IMR-90 (cell line): ENCODE measurements around the gene NPAS1. TPM values are rescaled to one million over a fixed set of nuclear protein-coding genes. Genes with fewer than 3 reads are reported as not detected.

Experiments
- ATAC-seq: fragments of 200-7000 bp; cut with Tn5 transposase; 2 replicates; pipeline ENCODE4 v1.9.1; 2020; ENCODE audit warnings: low read depth, mild to moderate bottlenecking, moderate library complexity
- BruUV-seq: library from RNA; stranded (reverse); fragments of 400-500 nt; replicated peaks from 2 replicates; lab custom pipeline; 2021; lab: Mats Ljungman, UMichigan
- CTCF ChIA-PET: fragments of 300-600 bp; formaldehyde crosslinking; extraction: SDS; loops from one replicate; lab custom pipeline; 2021; ENCODE audit warnings: antibody characterized with exemption; lab: Yijun Ruan, JAX
- POLR2A ChIA-PET: fragments of 300-600 bp; sonication (Branson Sonifier 250); formaldehyde crosslinking; loops from one replicate; lab custom pipeline; 2022; ENCODE audit warnings: antibody characterized with exemption; ENCODE audit not compliant: unreplicated experiment; lab: Charles Lee
- DNase-seq: peaks from one replicate; pipeline ENCODE4 v3.0.0; 2013
- H2AFZ ChIP-seq: replicated peaks from 2 replicates; pipeline ENCODE3; 2013; ENCODE audit warnings: low read length, mild to moderate bottlenecking; ENCODE audit not compliant: poor library complexity
- H2AK5ac ChIP-seq: 2 replicates; pipeline ENCODE4 v1.6.1; 2013; ENCODE audit warnings: low read depth, low read length, inconsistent platforms
- H2AK9ac ChIP-seq: replicated peaks from 2 replicates; pipeline ENCODE3; 2013; ENCODE audit warnings: mild to moderate bottlenecking, low read depth, low read length, moderate library complexity; ENCODE audit not compliant: poor library complexity
- H2BK120ac ChIP-seq: 2 replicates; pipeline ENCODE4 v1.6.1; 2013; ENCODE audit warnings: low read depth, low read length, inconsistent platforms
- H2BK15ac ChIP-seq: 3 replicates; pipeline ENCODE4 v1.6.1; 2013; ENCODE audit warnings: low read depth, low read length, inconsistent platforms
- H2BK20ac ChIP-seq: 2 replicates; pipeline ENCODE4 v1.6.1; 2013; ENCODE audit warnings: low read depth, mild to moderate bottlenecking, inconsistent platforms, low read length, moderate library complexity
- H2BK5ac ChIP-seq: 2 replicates; pipeline ENCODE4 v1.6.1; 2013; ENCODE audit warnings: mild to moderate bottlenecking, low read depth, low read length, inconsistent platforms; ENCODE audit not compliant: poor library complexity, severe bottlenecking
- H3K14ac ChIP-seq: replicated peaks from 2 replicates; pipeline ENCODE4 v1.6.1; 2013; ENCODE audit warnings: low read depth, low read length, inconsistent platforms
- H3K18ac ChIP-seq: 2 replicates; pipeline ENCODE4 v1.6.1; 2013; ENCODE audit warnings: low read depth, low read length, control low read depth
- H3K23ac ChIP-seq: 2 replicates; pipeline ENCODE4 v1.6.1; 2013; ENCODE audit warnings: low read depth, low read length, inconsistent platforms
- H3K27ac ChIP-seq: 2 replicates; pipeline ENCODE4 v1.5.1; 2013; ENCODE audit warnings: mild to moderate bottlenecking, control low read depth, low read length; ENCODE audit not compliant: insufficient read depth
- H3K27me3 ChIP-seq: 2 replicates; pipeline ENCODE4 v1.6.1; 2013; ENCODE audit warnings: low read length; ENCODE audit not compliant: control insufficient read depth, insufficient read depth
- H3K36me3 ChIP-seq: 2 replicates; pipeline ENCODE4 v1.6.1; 2013; ENCODE audit warnings: low read length, mixed read lengths; ENCODE audit not compliant: control insufficient read depth, insufficient read depth
- H3K4ac ChIP-seq: 2 replicates; pipeline ENCODE4 v1.6.1; 2013; ENCODE audit warnings: low read depth, low read length, inconsistent platforms
- H3K4me1 ChIP-seq: 2 replicates; pipeline ENCODE4 v1.6.1; 2013; ENCODE audit warnings: low read length, mixed read lengths; ENCODE audit not compliant: control insufficient read depth, insufficient read depth
- H3K4me2 ChIP-seq: 2 replicates; pipeline ENCODE4 v1.6.1; 2013; ENCODE audit warnings: low read depth, mild to moderate bottlenecking, control low read depth, low read length, moderate library complexity
- H3K4me3 ChIP-seq: 2 replicates; pipeline ENCODE4 v1.5.1; 2013; ENCODE audit warnings: low read depth, mild to moderate bottlenecking, control low read depth, low read length, moderate library complexity; ENCODE audit not compliant: insufficient read depth
- H3K56ac ChIP-seq: 2 replicates; pipeline ENCODE4 v1.6.1; 2013; ENCODE audit warnings: low read length, inconsistent platforms; ENCODE audit not compliant: insufficient read depth; ENCODE audit errors: extremely low read depth
- H3K79me1 ChIP-seq, 2 experiments: 2 replicates each; pipeline ENCODE4 v1.6.1; 2013; ENCODE audit warnings: low read length in 2 of 2, inconsistent platforms in 1 of 2, low read depth in 1 of 2
- H3K9ac ChIP-seq: 2 replicates; pipeline ENCODE4 v1.6.1; 2013; ENCODE audit warnings: low read depth, low read length, control low read depth
- H3K9me1 ChIP-seq: 2 replicates; pipeline ENCODE4 v1.6.1; 2013; ENCODE audit warnings: low read length, inconsistent platforms; ENCODE audit not compliant: insufficient read depth
- H3K9me3 ChIP-seq: 2 replicates; pipeline ENCODE4 v1.6.1; 2013; ENCODE audit warnings: low read length; ENCODE audit not compliant: control insufficient read depth, insufficient read depth
- H4K20me1 ChIP-seq: 2 replicates; pipeline ENCODE4 v1.6.1; 2013; ENCODE audit warnings: low read length, inconsistent platforms; ENCODE audit not compliant: insufficient read depth
- H4K5ac ChIP-seq: 2 replicates; pipeline ENCODE4 v1.6.1; 2013; ENCODE audit warnings: mild to moderate bottlenecking, low read depth, low read length, control low read depth
- H4K8ac ChIP-seq, 2 experiments: 2 replicates each; pipeline ENCODE4 v1.6.1; 2013; ENCODE audit warnings: low read depth in 2 of 2, low read length in 2 of 2, control low read depth in 1 of 2, inconsistent platforms in 1 of 2
- H4K91ac ChIP-seq: 2 replicates; pipeline ENCODE4 v1.6.1; 2013; ENCODE audit warnings: low read depth, low read length, inconsistent platforms; ENCODE audit not compliant: insufficient read depth
- BHLHE40 ChIP-seq: fragments of 150-350 bp; IDR thresholded peaks from 2 replicates; pipeline ENCODE4 v1.6.1; 2016; ENCODE audit warnings: mild to moderate bottlenecking, low read depth, low read length
- CEBPB ChIP-seq: IDR thresholded peaks from 2 replicates; pipeline ENCODE4 v1.6.1; 2012; ENCODE audit warnings: low read depth, low read length, improper control_type of control experiment
- RAD21 ChIP-seq: IDR thresholded peaks from 2 replicates; pipeline ENCODE4 v1.6.1; 2012; ENCODE audit warnings: low read length, improper control_type of control experiment
- SMC3 ChIP-seq: fragments of 150-350 bp; IDR thresholded peaks from 2 replicates; pipeline ENCODE4 v1.6.1; 2016; ENCODE audit warnings: low read depth, mild to moderate bottlenecking, antibody characterized with exemption, low read length, moderate library complexity
- WGBS, 2 experiments: methylation state at CpG; one replicate each; pipeline versions ENCODE4 v1.1.5 to v1.1.7; 2013; ENCODE audit warnings: missing lambda C conversion rate in 2 of 2; ENCODE audit not compliant: insufficient read length in 1 of 2; ENCODE audit errors: extremely low coverage in 2 of 2; 5-methylcytosine and 5-hydroxymethylcytosine counted together
- dilution Hi-C: fragments of 300-500 bp; cut with HindIII; formaldehyde crosslinking; loops from one replicate; pipeline ENCODE4 v1.14.3; 2018; ENCODE audit warnings: low sequenced_read_pairs; ENCODE audit not compliant: unreplicated experiment
- in situ Hi-C: fragments of 300-500 bp; cut with MboI; formaldehyde crosslinking; loops from 3 replicates; pipeline ENCODE4 v1.14.3; 2019; ENCODE audit warnings: low sequenced_read_pairs, inconsistent platforms, mixed read lengths
- intact Hi-C: fragments of 100-400 bp; cut with micrococcal nuclease; formaldehyde crosslinking; loops from 2 replicates; pipeline ENCODE4 v1.10.0; 2022
- polyA plus RNA-seq, 3 experiments: library from polyadenylated mRNA; depleted of rRNA; stranded (reverse); fragments of >200 nt; gene quantifications; 2 replicates each; pipeline ENCODE4 v1.2.3, GENCODE V29; 2012; ENCODE audit warnings: low replicate concordance in 1 of 3
- total RNA-seq: library from RNA; depleted of rRNA; stranded (reverse); fragments of >200 nt; gene quantifications from 2 replicates; pipeline ENCODE4 v1.2.3, GENCODE V29; 2012

The NPAS1 gene
- total and polyA plus RNA-seq, 2 of the 4 experiments (the other 2 are of a cell fraction), result 0.36 to 5.7 TPM

DNA sequence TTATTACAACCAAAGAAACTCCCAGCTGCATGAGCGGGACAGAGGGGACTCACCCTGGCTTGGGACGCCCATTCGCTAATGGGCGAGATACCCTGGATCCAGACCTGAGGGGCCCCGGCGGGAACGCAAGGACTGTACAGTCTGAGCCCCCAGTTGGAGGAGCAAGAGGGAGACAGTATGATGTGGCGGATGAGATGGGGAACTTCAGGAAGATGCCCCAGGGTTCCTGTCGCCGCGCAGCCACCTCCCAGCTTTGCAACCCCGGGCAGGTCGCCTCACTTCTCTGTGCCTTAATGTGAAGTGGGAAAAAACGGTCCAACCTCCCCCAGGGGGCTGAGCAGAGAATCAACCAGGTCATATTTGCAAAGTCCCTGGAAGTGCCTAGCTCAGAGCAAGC, 2.5 kb downstream of the NPAS1 start:
- no peaks in the 10 kb centered on the region for H3K79me1 ChIP-seq
- WGBS, 2 experiments, result 42% methylated on average over 3 of the region's 14 CpGs; no CpG with 5 or more reads in 1 of the 2 experiments
- no peak overlapping the region for H3K4me2 ChIP-seq
- H2AK5ac ChIP-seq, result no peak overlapping the region
- ATAC-seq, result no peak
- no peak overlapping the region for H3K14ac ChIP-seq
- H3K4ac ChIP-seq, result no peak overlapping the region
- H3K4me3 ChIP-seq, result no peak overlapping the region
- in situ Hi-C loops, result no loop called here
- H3K23ac ChIP-seq, result no peak overlapping the region
- H3K36me3 ChIP-seq, result no peaks in the 10 kb centered on the region
- no peak overlapping the region for H2AFZ ChIP-seq
- no peak overlapping the region for H3K56ac ChIP-seq
- H4K5ac ChIP-seq, result no peak overlapping the region
- no TSS peak for BruUV-seq
- H4K91ac ChIP-seq, result no peak overlapping the region
- H3K18ac ChIP-seq, result no peak overlapping the region
- H2BK5ac ChIP-seq, result no peak overlapping the region
- ChIA-PET POLR2A (no interaction called here), CTCF (interaction anchor here (0.8 to 2.9 kb wide), 3 partner anchors 9 to 13 kb away, joined by 3 to 10 read pairs (median 3); no protein-coding TSS in a partner anchor)
- no peak for DNase-seq
- no peak overlapping the region for H2BK120ac ChIP-seq
- no peak overlapping the region for H3K27ac ChIP-seq
- no peak overlapping the region for H2BK20ac ChIP-seq
- dilution Hi-C loops, result no loop called here
- no peak overlapping the region for H2BK15ac ChIP-seq
- intact Hi-C loops, result no loop called here
- H3K4me1 ChIP-seq, result peaks cover 4% of the 10 kb centered on the region; the same call in 1 of the 2 replicates
- H3K9ac ChIP-seq, result no peak overlapping the region
- no peaks in the 10 kb centered on the region for H3K9me1 ChIP-seq
- peaks cover 6% of the 10 kb centered on the region; the same call in 1 of the 2 replicates for H4K20me1 ChIP-seq
- no peaks in the 10 kb centered on the region for H3K9me3 ChIP-seq
- TF ChIP-seq BHLHE40, result no peak
- no peak for TF ChIP-seq SMC3
- TF ChIP-seq RAD21, result no peak
- TF ChIP-seq CEBPB, result no peak
- H3K27me3 ChIP-seq, result peaks cover 52% of the 10 kb centered on the region
- no peak overlapping the region for H2AK9ac ChIP-seq
- no peak overlapping the region for H4K8ac ChIP-seq
